KMS-11 (cell line): ENCODE measurements around the gene PLK1.

Experiments
- H2AFZ ChIP-seq: fragments of 200-600 bp; sonication (generic); 2 replicates; pipeline ENCODE4 v1.6.1; 2016; ENCODE audit warnings: antibody characterized with exemption, mixed run types, low read depth
- H3K27ac ChIP-seq: fragments of 200-600 bp; sonication (generic); 2 replicates; pipeline ENCODE4 v1.6.1; 2016; ENCODE audit warnings: mild to moderate bottlenecking, mixed run types
- H3K27me3 ChIP-seq: fragments of 200-600 bp; sonication (generic); 2 replicates; pipeline ENCODE4 v1.6.1; 2017; ENCODE audit warnings: mild to moderate bottlenecking, low read depth, mixed run types, moderate library complexity; ENCODE audit not compliant: insufficient read depth
- H3K36me3 ChIP-seq: fragments of 200-600 bp; sonication (generic); 2 replicates; pipeline ENCODE4 v1.6.1; 2017; ENCODE audit warnings: mild to moderate bottlenecking, mixed run types; ENCODE audit not compliant: insufficient read depth
- H3K4me1 ChIP-seq: fragments of 200-600 bp; sonication (generic); 2 replicates; pipeline ENCODE4 v1.6.1; 2016; ENCODE audit warnings: mild to moderate bottlenecking, low read depth, mixed run types; ENCODE audit not compliant: poor library complexity, severe bottlenecking
- H3K4me2 ChIP-seq: fragments of 200-600 bp; sonication (generic); 2 replicates; pipeline ENCODE4 v1.7.0; 2016; ENCODE audit warnings: mild to moderate bottlenecking, mixed run types
- H3K4me3 ChIP-seq: fragments of 200-600 bp; sonication (generic); IDR thresholded peaks from 2 replicates; pipeline ENCODE4 v1.6.1; 2017; ENCODE audit warnings: low read depth, low read length, mixed read lengths; ENCODE audit not compliant: insufficient read depth
- H3K79me2 ChIP-seq: fragments of 200-600 bp; sonication (generic); 2 replicates; pipeline ENCODE4 v1.6.1; 2016; ENCODE audit warnings: low read depth, mixed run types; ENCODE audit not compliant: insufficient read depth
- H3K9ac ChIP-seq: fragments of 200-600 bp; sonication (generic); 2 replicates; pipeline ENCODE4 v1.6.1; 2016; ENCODE audit warnings: mild to moderate bottlenecking, mixed run types
- H4K20me1 ChIP-seq: fragments of 200-600 bp; sonication (generic); 2 replicates; pipeline ENCODE4 v1.6.1; 2016; ENCODE audit warnings: mild to moderate bottlenecking, mixed run types; ENCODE audit not compliant: insufficient read depth
- CTCF ChIP-seq: fragments of 200-600 bp; sonication (generic); conservative IDR thresholded peaks from 2 replicates; pipeline ENCODE4 v1.6.1; 2017; ENCODE audit warnings: low read depth, mild to moderate bottlenecking, antibody characterized with exemption, low read length, moderate library complexity, mixed read lengths

Gene PLK1

GRCh38 chr16:23676924-23677480 lies 1.7 kb upstream of the PLK1 start:
- Histone ChIP-seq H3K36me3 (peaks cover 15% of the 10 kb centered on the region; the same call in 1 of the 2 replicates), H2AFZ (no peak overlapping the region), H3K4me3 (no peak overlapping the region), H3K9ac (no peak overlapping the region), H3K79me2 (peaks cover 33% of the 10 kb centered on the region), H3K4me1 (peaks cover 28% of the 10 kb centered on the region), H3K27ac (no peak overlapping the region), H3K4me2 (no peak overlapping the region), H4K20me1 (0 out of 2 replicates have a peak, but pooled peaks cover 8% of the 10 kb centered on the region), H3K27me3 (no peaks in the 10 kb centered on the region)
- TF ChIP-seq CTCF = no peak

- peak overlapping the region; percentile 52 for H2AFZ ChIP-seq
These were observed 741 bp downstream of the PLK1 start for GRCh38 chr16:23679274-23679985.

GRCh38 chr16:23679986-23680336 lies 1.3 kb downstream of the PLK1 start:
- Histone ChIP-seq H3K27ac (no peak overlapping the region), H3K36me3 (peaks cover 29% of the 10 kb centered on the region; the same call in 1 of the 2 replicates), H3K79me2 (peaks cover 49% of the 10 kb centered on the region), H3K4me1 (peaks cover 30% of the 10 kb centered on the region), H3K27me3 (no peaks in the 10 kb centered on the region), H3K4me2 (peak overlapping the region; percentile 61), H3K9ac (peak overlapping the region; percentile 67; the same call in 1 of the 2 replicates), H4K20me1 (0 out of 2 replicates have a peak, but pooled peaks cover 8% of the 10 kb centered on the region), H3K4me3 (peak overlapping the region; percentile 40), H2AFZ (no peak overlapping the region)
- no peak for TF ChIP-seq CTCF

More at GRCh38 chr16:23679274-23679985, 741 bp downstream of the PLK1 start:
- peak overlapping the region; percentile 46 for H3K27ac ChIP-seq
- no peaks in the 10 kb centered on the region for H3K27me3 ChIP-seq
- TF ChIP-seq CTCF = no peak
- 0 out of 2 replicates have a peak, but pooled peaks cover 8% of the 10 kb centered on the region for H4K20me1 ChIP-seq
- peaks cover 30% of the 10 kb centered on the region for H3K4me1 ChIP-seq
- H3K4me2 ChIP-seq = peak overlapping the region; percentile 61
- peaks cover 49% of the 10 kb centered on the region for H3K79me2 ChIP-seq
- peaks cover 29% of the 10 kb centered on the region; the same call in 1 of the 2 replicates for H3K36me3 ChIP-seq
- peak overlapping the region; percentile 65 for H3K4me3 ChIP-seq
- peak overlapping the region; percentile 67 for H3K9ac ChIP-seq

- H4K20me1 ChIP-seq = 0 out of 2 replicates have a peak, but pooled peaks cover 8% of the 10 kb centered on the region
- no peak overlapping the region for H3K4me3 ChIP-seq
- H3K4me1 ChIP-seq = peaks cover 30% of the 10 kb centered on the region
- peaks cover 33% of the 10 kb centered on the region; the same call in 1 of the 2 replicates for H3K36me3 ChIP-seq
- peaks cover 49% of the 10 kb centered on the region for H3K79me2 ChIP-seq
- no peak overlapping the region for H3K9ac ChIP-seq
- H2AFZ ChIP-seq = no peak overlapping the region
- H3K27ac ChIP-seq = no peak overlapping the region
- no peak overlapping the region for H3K4me2 ChIP-seq
- TF ChIP-seq CTCF = no peak
- H3K27me3 ChIP-seq = no peaks in the 10 kb centered on the region
These were observed 3.5 kb downstream of the PLK1 start for GRCh38 chr16:23682181-23682580.
